GM18519 (cell line): ENCODE data around the gene NPB.

Experiments
- ATAC-seq: cut with Tn5 transposase; IDR thresholded peaks from one replicate; pipeline ENCODE4 v1.9.1; 2021; ENCODE audit warnings: mild to moderate bottlenecking, moderate library complexity; ENCODE audit not compliant: unreplicated experiment, low FRiP score

The NPB gene

DNA sequence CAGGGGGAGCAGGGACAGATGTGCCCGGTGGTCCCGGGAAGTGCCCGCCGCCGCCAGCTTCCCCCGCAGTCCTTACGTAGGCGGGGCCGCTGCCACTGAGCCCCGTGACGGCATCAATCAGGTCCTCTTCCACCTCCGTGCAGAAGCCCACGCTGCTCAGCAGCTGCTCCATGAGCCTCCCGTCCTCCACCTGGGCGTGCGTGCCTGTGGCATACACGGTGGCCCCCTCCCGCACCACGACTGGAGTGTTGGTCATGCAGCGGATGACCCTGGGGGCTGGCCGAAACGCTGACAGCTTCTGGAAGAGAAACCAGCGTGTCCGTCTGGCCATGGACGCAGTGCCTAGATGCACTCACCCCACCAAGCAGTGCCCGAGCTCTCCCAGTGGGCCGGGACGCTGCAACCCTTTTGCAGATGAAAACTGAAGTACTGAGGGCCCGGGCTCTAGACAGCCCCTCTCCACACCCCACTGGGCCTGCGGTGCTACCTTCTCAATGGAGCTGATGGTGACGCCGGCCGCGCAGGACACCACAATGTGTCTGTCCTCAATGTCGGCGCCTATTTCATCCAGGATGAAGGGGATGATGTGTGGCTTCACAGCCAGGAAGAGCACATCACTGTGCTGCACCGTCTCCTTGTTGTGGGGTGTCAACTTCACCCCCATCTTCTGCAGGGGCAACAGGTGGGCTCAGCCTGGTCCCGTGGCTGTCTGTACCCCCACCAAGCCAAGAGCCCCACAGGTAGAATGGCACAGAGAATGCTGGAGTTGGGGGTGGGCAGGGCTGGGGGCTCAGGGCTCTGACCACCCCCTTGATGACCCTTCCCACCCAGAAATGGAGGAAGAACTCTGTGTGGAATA, 33.0 kb downstream of the NPB start:
- ATAC-seq: no peak

DNA sequence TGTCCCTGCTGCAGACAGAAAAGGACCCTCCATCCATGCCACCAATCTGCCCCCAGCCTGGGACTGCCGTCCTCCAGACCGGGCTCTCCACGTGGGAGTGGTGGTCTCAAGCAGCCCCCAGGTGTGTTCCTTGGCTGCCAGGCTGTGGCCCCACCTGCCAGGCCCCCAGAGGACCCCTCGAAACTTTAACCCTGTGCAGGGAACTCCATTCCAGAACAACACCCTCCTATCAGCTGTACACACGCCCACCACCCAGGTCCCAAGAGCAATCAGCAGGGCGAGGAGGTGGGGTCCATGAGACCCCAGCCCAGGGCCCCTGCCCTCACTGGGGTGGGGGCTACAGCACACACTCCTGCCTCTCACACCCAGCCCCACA, 33.7 kb downstream of the NPB start:
- no peak for ATAC-seq

DNA sequence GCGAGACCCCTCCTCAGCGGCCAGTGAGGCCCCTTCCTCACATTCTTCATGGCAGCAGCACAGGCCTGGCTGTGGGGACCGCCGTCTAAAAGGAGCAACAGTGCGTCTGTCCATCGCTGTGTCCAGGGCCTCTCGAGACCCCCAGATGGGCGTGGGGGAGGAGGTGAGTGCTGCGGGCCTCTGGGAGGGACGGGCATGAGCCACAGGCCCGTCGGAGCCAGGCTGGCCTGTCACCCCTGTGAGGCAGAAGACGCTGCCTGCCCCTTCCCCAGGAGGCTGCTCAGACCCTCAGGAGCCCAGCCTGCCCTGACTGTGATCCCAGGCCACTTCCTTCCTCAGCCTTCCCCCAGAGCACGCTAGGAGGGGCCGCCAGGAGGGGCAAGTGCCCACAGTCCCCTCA, 37.2 kb downstream of the NPB start:
- ATAC-seq: no peak

DNA sequence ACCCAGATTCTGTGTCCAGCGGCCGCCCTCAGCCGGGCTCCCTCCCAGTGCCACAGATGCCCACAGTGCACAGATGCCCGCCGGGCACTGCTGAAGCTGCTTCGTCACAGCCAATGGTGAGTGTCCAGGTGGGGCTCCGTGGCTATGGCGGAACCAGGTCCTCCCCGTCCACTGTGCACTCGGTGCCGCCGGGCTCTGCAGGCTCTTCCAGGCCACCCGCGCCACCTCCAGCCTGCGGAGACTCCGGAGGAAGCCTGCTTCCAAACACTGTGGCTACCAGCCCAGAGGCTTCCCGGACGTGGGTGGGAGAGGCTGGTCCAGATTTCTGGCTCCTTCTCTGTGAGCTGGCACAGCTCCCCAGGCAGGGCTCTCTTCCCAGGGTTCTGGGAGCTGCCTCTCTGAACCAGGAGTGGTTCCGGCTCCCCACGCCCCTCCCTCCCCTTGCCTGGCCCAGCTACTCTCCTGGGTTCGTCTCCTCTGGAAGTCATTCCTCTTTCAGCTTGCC, 37.9 kb downstream of the NPB start:
- ATAC-seq: no peak

DNA sequence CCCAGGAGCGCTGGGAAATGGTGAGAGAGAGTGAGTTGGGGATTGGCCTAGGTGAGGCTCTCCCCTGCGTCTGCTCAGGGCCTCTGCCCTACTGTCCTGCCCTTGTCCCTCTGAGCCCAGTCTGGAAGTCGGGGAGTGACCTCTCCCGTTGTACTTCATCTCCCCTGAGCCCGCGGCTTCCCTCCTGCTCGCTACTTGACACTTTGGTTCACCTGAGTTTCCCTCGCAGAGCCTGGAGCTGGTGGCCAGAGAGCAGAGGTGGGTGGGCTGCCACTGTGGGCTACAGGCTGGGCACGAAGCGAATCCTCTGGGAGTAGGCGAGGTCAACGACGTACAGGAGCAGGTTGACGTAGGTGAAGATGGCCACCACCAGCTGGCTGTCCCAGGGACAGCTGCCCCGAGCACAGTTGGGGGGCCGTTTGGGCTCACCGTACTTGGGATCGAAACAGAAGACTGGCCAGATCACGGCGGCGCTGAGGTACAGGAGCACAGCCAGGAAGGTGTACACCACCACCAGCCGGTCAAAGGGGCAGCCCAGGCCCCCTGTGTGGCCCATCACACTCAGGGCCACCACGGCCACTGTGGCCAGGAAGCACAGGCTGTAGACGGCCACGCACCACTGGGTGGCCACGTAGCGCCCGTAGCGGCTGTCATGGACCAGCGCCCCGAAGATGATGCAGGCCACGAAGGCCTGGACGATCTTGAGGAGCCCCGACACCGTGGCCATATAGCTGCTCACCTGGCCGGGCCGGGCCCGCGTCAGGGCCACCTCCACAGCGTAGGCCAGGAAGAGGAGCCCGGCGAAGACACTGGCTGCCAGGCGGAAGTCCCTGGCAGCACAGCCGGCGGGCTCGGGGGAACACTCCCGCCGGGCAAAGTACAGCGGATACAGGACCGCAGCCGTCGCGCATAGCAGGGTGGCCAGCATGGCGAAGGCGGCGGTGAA, 38.8 kb downstream of the NPB start:
- ATAC-seq: no peak

DNA sequence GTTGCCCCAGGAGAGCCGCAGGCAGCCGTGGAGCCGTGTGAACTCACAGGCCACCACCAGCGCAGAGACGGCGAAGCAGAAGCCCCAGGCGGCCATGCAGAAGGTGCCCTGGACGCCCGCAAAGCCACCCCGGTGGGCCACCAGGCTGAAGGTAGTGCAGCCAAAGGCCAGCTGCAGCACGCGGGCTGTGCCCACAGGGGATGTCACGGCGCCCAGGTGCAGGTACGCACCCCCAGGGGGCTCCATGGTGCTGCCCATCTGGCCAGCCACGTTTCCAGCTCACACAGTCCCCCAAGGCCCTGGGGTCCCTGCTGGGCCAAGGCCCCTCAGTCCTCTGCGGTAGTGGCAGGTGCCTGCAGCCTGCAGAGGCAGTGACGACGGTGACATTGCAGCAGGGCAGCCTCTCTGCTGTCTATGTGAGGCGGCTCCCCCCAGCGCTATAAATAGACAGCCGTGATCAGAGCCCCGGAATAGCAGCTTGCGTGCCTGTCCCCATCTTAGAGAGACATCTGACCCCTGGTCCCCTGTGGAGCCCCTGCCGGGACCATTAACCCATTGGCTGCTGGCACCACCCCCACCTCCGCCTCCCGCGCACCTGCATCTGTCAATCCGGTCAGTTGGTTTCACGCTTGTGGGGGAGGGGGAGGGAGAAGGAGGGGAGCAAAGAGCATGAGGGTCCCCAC, 39.6 kb downstream of the NPB start:
- no peak for ATAC-seq

DNA sequence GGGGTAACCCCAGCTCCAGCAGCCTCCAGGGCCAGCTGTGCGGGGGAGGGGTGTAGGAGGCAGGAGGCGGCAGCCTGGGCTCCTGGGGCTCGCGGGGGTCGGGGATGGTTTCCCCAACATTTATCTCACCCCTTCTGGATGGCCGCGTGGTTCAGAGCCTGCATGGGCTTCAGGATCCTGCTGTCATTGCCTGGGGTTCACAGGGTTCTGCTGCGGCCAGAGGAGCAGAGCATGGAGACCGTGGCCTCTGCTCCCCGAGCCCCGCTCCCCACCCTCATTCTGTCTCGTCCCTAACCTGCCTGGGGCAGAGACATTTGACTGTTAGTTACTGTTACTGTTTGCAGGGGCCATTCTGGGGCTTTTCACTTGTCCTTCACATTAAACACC, 40.1 kb downstream of the NPB start:
- ATAC-seq: no peak

DNA sequence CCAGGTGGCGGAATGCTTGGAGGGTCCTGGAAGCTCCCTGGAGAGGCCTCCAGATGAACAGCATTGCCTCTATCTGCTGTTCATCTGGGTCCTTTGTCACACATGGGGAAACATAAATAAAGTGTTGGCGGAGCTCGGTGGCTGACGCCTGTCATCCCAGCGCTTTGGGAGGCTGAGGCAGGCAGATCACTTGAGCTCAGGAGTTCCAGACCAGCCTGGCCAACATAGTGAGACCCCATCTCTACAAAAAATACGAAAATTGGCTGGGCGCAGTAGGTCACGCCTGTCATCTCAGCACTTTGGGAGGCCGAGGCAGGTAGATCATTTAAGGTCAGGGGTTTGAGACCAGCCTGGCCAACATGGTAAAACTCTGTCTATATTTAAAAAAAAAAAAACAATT, 42.8 kb downstream of the NPB start:
- ATAC-seq: no peak

DNA sequence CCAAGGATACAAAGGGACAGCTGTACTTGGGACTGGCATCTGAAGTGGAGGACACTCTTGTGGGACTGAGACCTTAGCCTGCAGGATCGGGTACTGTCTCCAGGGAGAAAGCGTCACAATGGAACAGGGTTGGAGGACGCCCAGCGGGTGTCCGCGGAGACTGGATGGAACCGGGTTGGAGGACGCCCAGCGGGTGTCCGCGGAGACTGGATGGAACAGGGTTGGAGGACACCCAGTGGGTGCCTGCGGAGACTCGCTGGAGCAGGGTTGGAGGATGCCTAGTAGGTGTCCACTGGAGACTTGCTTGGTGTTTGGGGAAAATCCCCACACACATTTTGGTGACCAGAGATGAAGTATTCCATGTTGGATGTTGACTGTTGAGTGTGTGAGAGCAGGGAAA, 45.2 kb downstream of the NPB start, which contains the start of gene MYADML2:
MYADML2 (minus strand) TSS at position 45 of the 400 bp plus-strand sequence. CDS start 5,492 bp downstream, outside the sequence.
- ATAC-seq: no peak

DNA sequence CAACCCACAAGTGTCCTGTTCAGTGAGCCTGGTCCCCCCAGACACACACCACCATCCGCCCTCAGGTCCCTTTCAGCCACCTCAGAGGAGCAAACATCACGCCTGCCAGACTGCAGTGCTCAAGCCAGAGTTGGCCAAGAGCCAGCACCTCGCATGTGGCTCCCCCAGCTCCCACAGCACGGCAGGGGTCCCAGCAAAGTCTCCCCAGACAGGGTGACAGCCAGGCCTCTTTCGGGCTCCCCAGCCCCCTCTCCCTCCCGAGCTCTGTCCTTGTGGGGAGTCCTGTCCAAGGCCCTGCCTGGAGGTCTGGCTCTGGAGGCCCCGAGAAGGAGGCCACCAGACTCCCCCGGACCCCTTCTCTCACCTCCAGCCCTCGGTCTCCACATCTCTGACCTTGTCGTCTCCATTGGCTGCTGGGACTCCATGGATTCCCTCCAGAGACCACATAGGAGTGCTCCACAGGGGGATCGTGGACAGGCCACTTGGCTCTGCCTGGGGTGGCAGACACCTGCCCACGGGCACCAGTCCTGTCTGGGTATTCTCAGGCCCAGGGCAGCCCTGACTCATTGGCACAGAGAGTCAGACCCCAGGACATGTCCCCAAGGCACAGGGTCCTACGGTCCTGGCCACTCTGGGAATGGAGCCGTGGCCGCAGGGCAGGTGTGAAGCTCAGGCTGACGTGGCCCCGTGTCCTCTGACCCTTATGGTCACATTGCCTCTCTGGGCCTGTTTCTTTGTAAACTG, 46.8 kb downstream of the NPB start:
- ATAC-seq: no peak

- no peak for ATAC-seq
Observed at GRCh38 chr17:81950501-81950900, 48.5 kb downstream of the NPB start.

GRCh38 chr17:81951785-81952684, 50.0 kb downstream of the NPB start:
- no peak for ATAC-seq
